GM23248 (cell line): ENCODE data around the gene YPEL4.
"Not testable (repeated sequence)": the region's sequence is repeated elsewhere in the genome, so short reads cannot be mapped to it uniquely, and the experiment has no call there.

Source experiments
- EZH2 ChIP-seq: fragments of 200-600 bp; sonication (generic); IDR thresholded peaks from 2 replicates; pipeline ENCODE4 v1.6.1; 2018; ENCODE audit warnings: antibody characterized with exemption, mild to moderate bottlenecking; ENCODE audit not compliant: insufficient read depth, poor library complexity, severe bottlenecking
- EZH2phosphoT487 ChIP-seq: fragments of 200-600 bp; sonication (generic); IDR thresholded peaks from 2 replicates; pipeline ENCODE4 v1.6.1; 2018; ENCODE audit warnings: antibody characterized with exemption, moderate library complexity, mild to moderate bottlenecking, low read depth; ENCODE audit not compliant: insufficient read depth

- not testable (repeated sequence) for TF ChIP-seq EZH2, EZH2phosphoT487
These were observed 40.8 kb upstream of the YPEL4 start for GRCh38 chr11:57690474-57690873.
